K562 (cell line): ENCODE data around the gene CCNL1. TPM values are rescaled to one million over a fixed set of nuclear protein-coding genes. Genes with fewer than 3 reads are reported as not detected.
A peak's percentile ranks its signal among the peaks of the same experiment; 100 is the strongest.

Experiments used
- CBFA2T3 ChIP-seq: fragments of 450-650 bp; IDR thresholded peaks from 2 replicates; pipeline ENCODE4 v1.6.1; 2017
- CCAR2 ChIP-seq: fragments of 200-400 bp; formaldehyde crosslinking; IDR thresholded peaks from 2 replicates; pipeline ENCODE4 v1.6.1; 2017; ENCODE audit warnings: mild to moderate bottlenecking, low read depth, low read length
- DACH1 ChIP-seq: fragments of 450-650 bp; IDR thresholded peaks from 2 replicates; pipeline ENCODE4 v1.6.1; 2018; ENCODE audit not compliant: partially characterized antibody
- ELK1 ChIP-seq: sonication (generic); formaldehyde crosslinking; IDR thresholded peaks from 2 replicates; pipeline ENCODE4 v1.8.1; 2022; ENCODE audit warnings: missing genetic modification reagents
- ETV5 ChIP-seq: sonication (generic); formaldehyde crosslinking; IDR thresholded peaks from 2 replicates; pipeline ENCODE4 v1.4.0; 2020; ENCODE audit warnings: low read depth, mild to moderate bottlenecking, missing genetic modification reagents
- JUN ChIP-seq, 2 experiments: sonication (generic) in 1 of 2; formaldehyde crosslinking in 1 of 2; IDR thresholded peaks; 2 replicates each; pipeline versions ENCODE4 v1.6.1 to v1.8.0; 2012 to 2022; ENCODE audit warnings: borderline replicate concordance in 2 of 2, mild to moderate bottlenecking in 2 of 2, improper control_type of control experiment in 1 of 2, low read depth in 1 of 2, low read length in 1 of 2, missing genetic modification reagents in 1 of 2
- LARP7 ChIP-seq: fragments of 450-650 bp; IDR thresholded peaks from 2 replicates; pipeline ENCODE4 v1.6.1; 2016
- NR4A1 ChIP-seq, 2 experiments: fragments of 250-450 bp in 1 of 2; fragments of 450-650 bp in 1 of 2; sonication (Bioruptor Pico) in 1 of 2; IDR thresholded peaks; 2 replicates each; pipeline versions ENCODE4 v1.4.0 to v1.6.1; 2016 to 2020; ENCODE audit warnings: mild to moderate bottlenecking in 2 of 2, missing compliant biosample characterization in 1 of 2, missing genetic modification characterization in 1 of 2, moderate library complexity in 1 of 2
- PCBP1 ChIP-seq: fragments of 200-400 bp; formaldehyde crosslinking; IDR thresholded peaks from 2 replicates; pipeline ENCODE4 v1.6.1; 2018; ENCODE audit warnings: mild to moderate bottlenecking, low read depth, low read length; ENCODE audit not compliant: poor library complexity, severe bottlenecking
- TEAD4 ChIP-seq, 2 experiments: sonication (generic) in 1 of 2; formaldehyde crosslinking in 1 of 2; IDR thresholded peaks; 2 replicates each; pipeline versions ENCODE4 v1.6.1 to v1.8.0; 2012 to 2022; ENCODE audit warnings: borderline replicate concordance in 1 of 2, inconsistent platforms in 1 of 2, low read length in 1 of 2, mild to moderate bottlenecking in 1 of 2, missing genetic modification reagents in 1 of 2
- ZC3H8 ChIP-seq: fragments of 450-650 bp; IDR thresholded peaks from 2 replicates; pipeline ENCODE4 v1.6.1; 2017
- ZNF174 ChIP-seq: fragments of 250-450 bp; sonication (Bioruptor Pico); IDR thresholded peaks from 2 replicates; pipeline ENCODE4 v1.4.0; 2020; ENCODE audit warnings: mild to moderate bottlenecking
- ZNF668 ChIP-seq: fragments of 250-450 bp; sonication (Bioruptor Pico); IDR thresholded peaks from 2 replicates; pipeline ENCODE4 v1.8.0; 2022; ENCODE audit warnings: mild to moderate bottlenecking, inconsistent platforms
- ZNF79 ChIP-seq: fragments of 250-450 bp; sonication (Bioruptor Pico); IDR thresholded peaks from 2 replicates; pipeline ENCODE4 v1.4.0; 2020; ENCODE audit warnings: low read depth, mild to moderate bottlenecking, moderate library complexity
- polyA plus RNA-seq, 8 experiments: library from polyadenylated mRNA; depleted of rRNA in 4 of 8; stranded (reverse) in 5 of 8; unstranded in 3 of 8; fragments of >200 nt; fragmentation: Nextera tagmentation in 2 of 8; fragmentation: Illumina TruSeq in 1 of 8; extraction: Ambion mirVana in 2 of 8; extraction: Trizol in 1 of 8; gene quantifications; 2 replicates each; pipeline versions ENCODE4 v1.2.1 to v1.2.3, GENCODE V29; 2011 to 2014; ENCODE audit warnings: inconsistent platforms in 1 of 8, missing spikeins in 1 of 8
- total RNA-seq, 7 experiments: library from RNA; depleted of rRNA in 6 of 7; stranded (reverse); fragments of >200 nt in 6 of 7; fragmentation: Illumina TruSeq in 2 of 7; extraction: Trizol in 2 of 7; gene quantifications; 2 replicates each; pipeline versions ENCODE4 v1.2.1 to v1.2.3, GENCODE V29; 2011 to 2021; ENCODE audit warnings: low replicate concordance in 1 of 7
- TF ChIP-seq, protein P1 (sequence below): fragments of 250-450 bp; sonication (Bioruptor Pico); IDR thresholded peaks from 2 replicates; pipeline ENCODE4 v1.5.0; 2020; ENCODE audit warnings: mild to moderate bottlenecking
- TF ChIP-seq, protein P2 (sequence below): fragments of 450-650 bp; IDR thresholded peaks from 2 replicates; pipeline ENCODE4 v1.6.1; 2016
- TF ChIP-seq, protein P3 (sequence below): fragments of 250-450 bp; sonication (Bioruptor Pico); IDR thresholded peaks from 2 replicates; pipeline ENCODE4 v1.5.0; 2021
- TF ChIP-seq, protein P4 (sequence below): IDR thresholded peaks from 3 replicates; pipeline ENCODE4 v1.6.1; 2011; ENCODE audit warnings: borderline replicate concordance, mild to moderate bottlenecking; ENCODE audit not compliant: insufficient read length, insufficient read depth
- TF ChIP-seq, protein P5 (sequence below): fragments of 200-800 bp; sonication (Bioruptor generic); IDR thresholded peaks from 2 replicates; pipeline ENCODE4 v1.6.1; 2017; ENCODE audit warnings: missing genetic modification characterization, missing compliant biosample characterization

The CCNL1 gene
- total and polyA plus RNA-seq, 9 of the 15 experiments (the other 6 are each of a cell fraction or from before 2014, with no cell fraction given), result 16.1 to 186 (median 132) TPM

GRCh38 chr3:157174649-157175498 is 14.9 kb upstream of the CCNL1 start (continued):
- TF ChIP-seq ZNF668 (CRISPR knock-in tag) (no peak), LARP7 (no peak), JUN (IDR thresholded peaks at IDR 0.05; ENCODE audit: borderline replicate concordance, low read depth, low read length) (no peak; the same call in 1 of the 2 replicates), JUN (CRISPR knock-in tag; IDR thresholded peaks at IDR 0.05; ENCODE audit: borderline replicate concordance) (0 out of 2 replicates have a peak, but pooled peaks have one; percentile 18), ETV5 (peak; percentile 100), CBFA2T3 (peak; percentile 15; the same call in 1 of the 2 replicates), CCAR2 (no peak), PCBP1 (peak; percentile 80), ZC3H8 (no peak), ZNF79 (CRISPR knock-in tag) (no peak), ELK1 (CRISPR knock-in tag) (no peak), TEAD4 (IDR thresholded peaks at IDR 0.05; ENCODE audit: low read length) (0 out of 2 replicates have a peak, but pooled peaks have one; percentile 52), TEAD4 (CRISPR knock-in tag; IDR thresholded peaks at IDR 0.05; ENCODE audit: borderline replicate concordance) (no peak), NR4A1 (CRISPR knock-in tag; IDR thresholded peaks at IDR 0.05) (no peak), NR4A1 (tag; IDR thresholded peaks at IDR 0.05) (0 out of 2 replicates have a peak, but pooled peaks have one; percentile 48), DACH1 (no peak), ZNF174 (no peak)
- TF ChIP-seq, protein P1, sequence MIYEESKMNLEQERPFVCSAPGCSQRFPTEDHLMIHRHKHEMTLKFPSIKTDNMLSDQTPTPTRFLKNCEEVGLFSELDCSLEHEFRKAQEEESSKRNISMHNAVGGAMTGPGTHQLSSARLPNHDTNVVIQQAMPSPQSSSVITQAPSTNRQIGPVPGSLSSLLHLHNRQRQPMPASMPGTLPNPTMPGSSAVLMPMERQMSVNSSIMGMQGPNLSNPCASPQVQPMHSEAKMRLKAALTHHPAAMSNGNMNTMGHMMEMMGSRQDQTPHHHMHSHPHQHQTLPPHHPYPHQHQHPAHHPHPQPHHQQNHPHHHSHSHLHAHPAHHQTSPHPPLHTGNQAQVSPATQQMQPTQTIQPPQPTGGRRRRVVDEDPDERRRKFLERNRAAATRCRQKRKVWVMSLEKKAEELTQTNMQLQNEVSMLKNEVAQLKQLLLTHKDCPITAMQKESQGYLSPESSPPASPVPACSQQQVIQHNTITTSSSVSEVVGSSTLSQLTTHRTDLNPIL (CRISPR knock-in tag), result no peak
- TF ChIP-seq, protein P2, sequence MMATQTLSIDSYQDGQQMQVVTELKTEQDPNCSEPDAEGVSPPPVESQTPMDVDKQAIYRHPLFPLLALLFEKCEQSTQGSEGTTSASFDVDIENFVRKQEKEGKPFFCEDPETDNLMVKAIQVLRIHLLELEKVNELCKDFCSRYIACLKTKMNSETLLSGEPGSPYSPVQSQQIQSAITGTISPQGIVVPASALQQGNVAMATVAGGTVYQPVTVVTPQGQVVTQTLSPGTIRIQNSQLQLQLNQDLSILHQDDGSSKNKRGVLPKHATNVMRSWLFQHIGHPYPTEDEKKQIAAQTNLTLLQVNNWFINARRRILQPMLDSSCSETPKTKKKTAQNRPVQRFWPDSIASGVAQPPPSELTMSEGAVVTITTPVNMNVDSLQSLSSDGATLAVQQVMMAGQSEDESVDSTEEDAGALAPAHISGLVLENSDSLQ, result no peak
- TF ChIP-seq, protein P3, sequence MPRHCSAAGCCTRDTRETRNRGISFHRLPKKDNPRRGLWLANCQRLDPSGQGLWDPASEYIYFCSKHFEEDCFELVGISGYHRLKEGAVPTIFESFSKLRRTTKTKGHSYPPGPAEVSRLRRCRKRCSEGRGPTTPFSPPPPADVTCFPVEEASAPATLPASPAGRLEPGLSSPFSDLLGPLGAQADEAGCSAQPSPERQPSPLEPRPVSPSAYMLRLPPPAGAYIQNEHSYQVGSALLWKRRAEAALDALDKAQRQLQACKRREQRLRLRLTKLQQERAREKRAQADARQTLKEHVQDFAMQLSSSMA (CRISPR knock-in tag), result no peak
- TF ChIP-seq, protein P4, sequence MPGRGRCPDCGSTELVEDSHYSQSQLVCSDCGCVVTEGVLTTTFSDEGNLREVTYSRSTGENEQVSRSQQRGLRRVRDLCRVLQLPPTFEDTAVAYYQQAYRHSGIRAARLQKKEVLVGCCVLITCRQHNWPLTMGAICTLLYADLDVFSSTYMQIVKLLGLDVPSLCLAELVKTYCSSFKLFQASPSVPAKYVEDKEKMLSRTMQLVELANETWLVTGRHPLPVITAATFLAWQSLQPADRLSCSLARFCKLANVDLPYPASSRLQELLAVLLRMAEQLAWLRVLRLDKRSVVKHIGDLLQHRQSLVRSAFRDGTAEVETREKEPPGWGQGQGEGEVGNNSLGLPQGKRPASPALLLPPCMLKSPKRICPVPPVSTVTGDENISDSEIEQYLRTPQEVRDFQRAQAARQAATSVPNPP, result no peak
- TF ChIP-seq, protein P5, sequence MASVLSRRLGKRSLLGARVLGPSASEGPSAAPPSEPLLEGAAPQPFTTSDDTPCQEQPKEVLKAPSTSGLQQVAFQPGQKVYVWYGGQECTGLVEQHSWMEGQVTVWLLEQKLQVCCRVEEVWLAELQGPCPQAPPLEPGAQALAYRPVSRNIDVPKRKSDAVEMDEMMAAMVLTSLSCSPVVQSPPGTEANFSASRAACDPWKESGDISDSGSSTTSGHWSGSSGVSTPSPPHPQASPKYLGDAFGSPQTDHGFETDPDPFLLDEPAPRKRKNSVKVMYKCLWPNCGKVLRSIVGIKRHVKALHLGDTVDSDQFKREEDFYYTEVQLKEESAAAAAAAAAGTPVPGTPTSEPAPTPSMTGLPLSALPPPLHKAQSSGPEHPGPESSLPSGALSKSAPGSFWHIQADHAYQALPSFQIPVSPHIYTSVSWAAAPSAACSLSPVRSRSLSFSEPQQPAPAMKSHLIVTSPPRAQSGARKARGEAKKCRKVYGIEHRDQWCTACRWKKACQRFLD (CRISPR knock-in tag), result peak; percentile 92; the same call in 1 of the 2 replicates
